Measurements from ENCODE around the gene ATP5F1D.

The ATP5F1D gene

GRCh38 chr19:1281569-1282287 is 40.2 kb downstream of the ATP5F1D start:
- no peak for DNase-seq

GRCh38 chr19:1282588-1283206 is 41.1 kb downstream of the ATP5F1D start:
- DNase-seq, result no peak

GRCh38 chr19:1283207-1283916 is 41.8 kb downstream of the ATP5F1D start:
- DNase-seq, result no peak

- DNase-seq, result no peak
Observed at GRCh38 chr19:1283917-1284292, 42.4 kb downstream of the ATP5F1D start.

- DNase-seq, result no peak
Observed at GRCh38 chr19:1284293-1284978, 42.9 kb downstream of the ATP5F1D start.

- peak; percentile 56 for DNase-seq
Observed at GRCh38 chr19:1284979-1285736, 43.6 kb downstream of the ATP5F1D start.

GRCh38 chr19:1285737-1286360 is 44.3 kb downstream of the ATP5F1D start, which contains the start of gene EFNA2:
Gene EFNA2, plus strand, starts transcription at chr19:1285873. Its CDS starts 296 bp downstream, at chr19:1286169.
- no peak for DNase-seq

GRCh38 chr19:1286487-1287353 is 45.2 kb downstream of the ATP5F1D start:
- DNase-seq, result no peak

GRCh38 chr19:1287354-1288225 is 46.0 kb downstream of the ATP5F1D start:
- DNase-seq, result peak; percentile 60

- no peak for DNase-seq
Observed at GRCh38 chr19:1288226-1288612, 46.7 kb downstream of the ATP5F1D start.

- no peak for DNase-seq
Observed at GRCh38 chr19:1288833-1289685, 47.5 kb downstream of the ATP5F1D start.

- no peak for DNase-seq
Observed at GRCh38 chr19:1289686-1290025, 48.1 kb downstream of the ATP5F1D start.

- no peak for DNase-seq
Observed at GRCh38 chr19:1290196-1290702, 48.7 kb downstream of the ATP5F1D start.

- no peak for DNase-seq
Observed at GRCh38 chr19:1290703-1291651, 49.4 kb downstream of the ATP5F1D start.

GRCh38 chr19:1291761-1292418 is 50.3 kb downstream of the ATP5F1D start:
- DNase-seq, result no peak

- no peak for DNase-seq
Observed at GRCh38 chr19:1292419-1293151, 51.0 kb downstream of the ATP5F1D start.
